ENCODE measurements around the gene LMBRD1. TPM values are rescaled to one million over a fixed set of nuclear protein-coding genes. Genes with fewer than 3 reads are reported as not detected.

Gene LMBRD1
- total RNA-seq, 1 donor from 2014 or later = 38.3 TPM

GRCh38 chr6:69819138-69819537 is 22.3 kb upstream of the LMBRD1 start:
- no peaks in the 10 kb centered on the region for H3K9me3 Mint-ChIP-seq
- no peak overlapping the region for H3K4me3 Mint-ChIP-seq
- no peaks in the 10 kb centered on the region for H3K36me3 Mint-ChIP-seq
- H3K27me3 Mint-ChIP-seq = no peaks in the 10 kb centered on the region
- no peak for TF ChIP-seq CTCF (conservative IDR thresholded peaks at IDR 0.05)
- no peak for DNase-seq (ENCODE audit: extremely low spot score, unreplicated experiment)
- no peaks in the 10 kb centered on the region for H3K4me1 Mint-ChIP-seq (ENCODE audit: unreplicated experiment)
- H3K27ac Mint-ChIP-seq = no peak overlapping the region

GRCh38 chr6:69818223-69818930 is 21.6 kb upstream of the LMBRD1 start:
- H3K4me1 Mint-ChIP-seq (ENCODE audit: unreplicated experiment) = peaks cover 6% of the 10 kb centered on the region
- no peak for TF ChIP-seq CTCF (conservative IDR thresholded peaks at IDR 0.05)
- H3K27ac Mint-ChIP-seq = no peak overlapping the region
- H3K9me3 Mint-ChIP-seq = no peaks in the 10 kb centered on the region
- no peak for DNase-seq (ENCODE audit: extremely low spot score, unreplicated experiment)
- H3K27me3 Mint-ChIP-seq = no peaks in the 10 kb centered on the region
- H3K36me3 Mint-ChIP-seq = no peaks in the 10 kb centered on the region
- H3K4me3 Mint-ChIP-seq = no peak overlapping the region

- no peaks in the 10 kb centered on the region for H3K36me3 Mint-ChIP-seq
- no peak for TF ChIP-seq CTCF (conservative IDR thresholded peaks at IDR 0.05)
- DNase-seq (ENCODE audit: extremely low spot score, unreplicated experiment) = no peak
- no peak overlapping the region for H3K4me3 Mint-ChIP-seq
- H3K4me1 Mint-ChIP-seq (ENCODE audit: unreplicated experiment) = peaks cover 14% of the 10 kb centered on the region
- no peak overlapping the region for H3K27ac Mint-ChIP-seq
- no peaks in the 10 kb centered on the region for H3K27me3 Mint-ChIP-seq
- H3K9me3 Mint-ChIP-seq = no peaks in the 10 kb centered on the region
Measured at GRCh38 chr6:69817358-69817757, 20.5 kb upstream of the LMBRD1 start.

GRCh38 chr6:69816569-69816968 is 19.8 kb upstream of the LMBRD1 start:
- no peak for TF ChIP-seq CTCF (conservative IDR thresholded peaks at IDR 0.05)
- no peak overlapping the region for H3K27ac Mint-ChIP-seq
- no peaks in the 10 kb centered on the region for H3K9me3 Mint-ChIP-seq
- H3K27me3 Mint-ChIP-seq = no peaks in the 10 kb centered on the region
- no peak for DNase-seq (ENCODE audit: extremely low spot score, unreplicated experiment)
- H3K4me1 Mint-ChIP-seq (ENCODE audit: unreplicated experiment) = peaks cover 19% of the 10 kb centered on the region
- no peaks in the 10 kb centered on the region for H3K36me3 Mint-ChIP-seq
- H3K4me3 Mint-ChIP-seq = no peak overlapping the region

- TF ChIP-seq CTCF (conservative IDR thresholded peaks at IDR 0.05) = no peak
- Mint-ChIP-seq H3K27me3 (no peaks in the 10 kb centered on the region), H3K4me3 (no peak overlapping the region), H3K36me3 (no peaks in the 10 kb centered on the region), H3K27ac (no peak overlapping the region), H3K9me3 (no peaks in the 10 kb centered on the region), H3K4me1 (ENCODE audit: unreplicated experiment) (peaks cover 19% of the 10 kb centered on the region)
- DNase-seq (ENCODE audit: extremely low spot score, unreplicated experiment) = no peak
Measured at GRCh38 chr6:69816026-69816425, 19.2 kb upstream of the LMBRD1 start.
